OCI-LY7 (cell line): ENCODE results near the gene MACROD2. TPM values are rescaled to one million over a fixed set of nuclear protein-coding genes. Genes with fewer than 3 reads are reported as not detected.

ENCODE experiments used
- BruUV-seq: library from RNA; stranded (reverse); fragments of 400-500 nt; replicated peaks from 2 replicates; lab custom pipeline; 2021; lab: Mats Ljungman, UMichigan
- CTCF ChIA-PET: fragments of 300-600 bp; sonication (Branson Sonifier 250); formaldehyde crosslinking; loops from one replicate; lab custom pipeline; 2022; ENCODE audit warnings: antibody characterized with exemption; ENCODE audit not compliant: unreplicated experiment; lab: Charles Lee
- POLR2A ChIA-PET: fragments of 300-600 bp; sonication (Branson Sonifier 250); formaldehyde crosslinking; loops from one replicate; lab custom pipeline; 2022; ENCODE audit warnings: antibody characterized with exemption; lab: Charles Lee
- DNase-seq: peaks from one replicate; pipeline ENCODE4 v3.0.0-alpha.2; 2015; ENCODE audit warnings: low spot score
- H2AFZ ChIP-seq: fragments of 200-600 bp; sonication (generic), shearing (Covaris generic); 2 replicates; pipeline ENCODE4 v1.6.1; 2014; ENCODE audit warnings: mild to moderate bottlenecking, antibody characterized with exemption, low read length, moderate library complexity
- H3K27ac ChIP-seq: fragments of 200-600 bp; sonication (generic); 2 replicates; pipeline ENCODE4 v1.5.1; 2014; ENCODE audit warnings: mixed run types, low read depth, mild to moderate bottlenecking, moderate library complexity, low read length, inconsistent platforms; ENCODE audit not compliant: poor library complexity, severe bottlenecking
- H3K36me3 ChIP-seq: fragments of 200-600 bp; sonication (generic); 2 replicates; pipeline ENCODE4 v1.6.1; 2014; ENCODE audit warnings: mild to moderate bottlenecking, antibody characterized with exemption, low read length, moderate library complexity, mixed read lengths; ENCODE audit not compliant: insufficient read depth
- H3K4me1 ChIP-seq: fragments of 200-600 bp; sonication (generic); 2 replicates; pipeline ENCODE4 v1.5.1; 2014; ENCODE audit warnings: mild to moderate bottlenecking, low read length; ENCODE audit not compliant: insufficient read depth, poor library complexity, severe bottlenecking
- H3K4me2 ChIP-seq: fragments of 200-600 bp; sonication (generic); 2 replicates; pipeline ENCODE4 v1.6.1; 2014; ENCODE audit warnings: mild to moderate bottlenecking, low read length
- H3K4me3 ChIP-seq: fragments of 200-600 bp; sonication (generic); 2 replicates; pipeline ENCODE4 v1.5.1; 2014; ENCODE audit warnings: mild to moderate bottlenecking, low read depth, low read length; ENCODE audit not compliant: poor library complexity, severe bottlenecking
- H3K79me2 ChIP-seq: fragments of 200-600 bp; sonication (generic); 2 replicates; pipeline ENCODE4 v1.6.1; 2016; ENCODE audit warnings: low read depth, mild to moderate bottlenecking, low read length, moderate library complexity, mixed read lengths; ENCODE audit not compliant: insufficient read depth
- H3K9me2 ChIP-seq: fragments of 200-600 bp; sonication (generic); 2 replicates; pipeline ENCODE4 v1.6.1; 2016; ENCODE audit warnings: mild to moderate bottlenecking, low read length, mixed read lengths; ENCODE audit not compliant: insufficient read depth
- H3K9me3 ChIP-seq: fragments of 200-600 bp; sonication (generic); 2 replicates; pipeline ENCODE4 v1.6.1; 2014; ENCODE audit warnings: mild to moderate bottlenecking, mixed run types, low read length, mixed read lengths
- H4K20me1 ChIP-seq: fragments of 200-600 bp; sonication (generic); 2 replicates; pipeline ENCODE4 v1.6.1; 2014; ENCODE audit warnings: mild to moderate bottlenecking, antibody characterized with exemption, low read length, moderate library complexity, mixed read lengths; ENCODE audit not compliant: insufficient read depth
- CTCF ChIP-seq: fragments of 200-600 bp; sonication (generic); conservative IDR thresholded peaks from 2 replicates; pipeline ENCODE4 v1.5.1; 2014; ENCODE audit warnings: mild to moderate bottlenecking, antibody characterized with exemption, low read length, moderate library complexity, mixed read lengths
- EZH2phosphoT487 ChIP-seq: fragments of 200-600 bp; sonication (generic); IDR thresholded peaks from 2 replicates; pipeline ENCODE4 v1.6.1; 2018; ENCODE audit warnings: low read depth, borderline replicate concordance, mild to moderate bottlenecking, mixed run types, antibody characterized with exemption, low read length, moderate library complexity, mixed read lengths
- intact Hi-C: fragments of 100-400 bp; cut with micrococcal nuclease; formaldehyde crosslinking; loops from one replicate; pipeline ENCODE4 v1.10.0; 2022; ENCODE audit not compliant: unreplicated experiment
- total RNA-seq, 2 experiments: library from RNA; depleted of rRNA in 1 of 2; stranded (reverse); fragments of >200 nt in 1 of 2; shearing (Covaris generic) in 1 of 2; gene quantifications; 2 replicates each; pipeline ENCODE4 v1.2.3, GENCODE V29; 2014 to 2022

The MACROD2 gene
- total RNA-seq, 2 experiments from 2014 or later: 0.09 to 4.5 TPM

- TF ChIP-seq CTCF (no peak), EZH2phosphoT487 (no peak)
- intact Hi-C loops: no loop called here
- CTCF ChIA-PET: no interaction called here
Measured at GRCh38 chr20:15060265-15061060, 1065.1 kb downstream of the MACROD2 start.

GRCh38 chr20:15061061-15061430 is 1065.7 kb downstream of the MACROD2 start:
- H3K4me2 ChIP-seq: no peak overlapping the region
- BruUV-seq: no TSS peak
- intact Hi-C loops: no loop called here
- CTCF ChIA-PET: no interaction called here
- H3K36me3 ChIP-seq: no peaks in the 10 kb centered on the region
- no peak for TF ChIP-seq EZH2phosphoT487
- H3K79me2 ChIP-seq: no peaks in the 10 kb centered on the region
- POLR2A ChIA-PET: no interaction called here
- no peaks in the 10 kb centered on the region for H3K9me3 ChIP-seq
- no peak overlapping the region for H2AFZ ChIP-seq
- no peak overlapping the region for H3K4me3 ChIP-seq
- no peaks in the 10 kb centered on the region for H3K4me1 ChIP-seq
- no peak overlapping the region for H3K27ac ChIP-seq
- H4K20me1 ChIP-seq: no peaks in the 10 kb centered on the region
- H3K9me2 ChIP-seq: no peaks in the 10 kb centered on the region
- DNase-seq: no peak

More at GRCh38 chr20:15060265-15061060, 1065.1 kb downstream of the MACROD2 start:
- H3K79me2 ChIP-seq: no peaks in the 10 kb centered on the region
- POLR2A ChIA-PET: no interaction called here
- H3K27ac ChIP-seq: no peak overlapping the region
- no peaks in the 10 kb centered on the region for H3K9me2 ChIP-seq
- no peaks in the 10 kb centered on the region for H3K36me3 ChIP-seq
- H2AFZ ChIP-seq: no peak overlapping the region
- H3K9me3 ChIP-seq: no peaks in the 10 kb centered on the region
- H3K4me1 ChIP-seq: no peaks in the 10 kb centered on the region
- BruUV-seq: no TSS peak
- no peak for DNase-seq
- H3K4me2 ChIP-seq: no peak overlapping the region
- no peak overlapping the region for H3K4me3 ChIP-seq
- H4K20me1 ChIP-seq: no peaks in the 10 kb centered on the region

- Histone ChIP-seq H4K20me1 (no peaks in the 10 kb centered on the region), H3K9me2 (no peaks in the 10 kb centered on the region), H3K36me3 (no peaks in the 10 kb centered on the region), H3K4me3 (no peak overlapping the region), H3K9me3 (no peaks in the 10 kb centered on the region), H3K4me1 (no peaks in the 10 kb centered on the region), H3K4me2 (no peak overlapping the region), H3K79me2 (no peaks in the 10 kb centered on the region), H2AFZ (no peak overlapping the region), H3K27ac (no peak overlapping the region)
- no peak for TF ChIP-seq CTCF
- no peak for TF ChIP-seq EZH2phosphoT487
- POLR2A ChIA-PET: interaction anchor here (0.7 to 1.4 kb wide), 2 partner anchors 11 to 354 kb away, joined by 6 read pairs; no protein-coding TSS in a partner anchor
- CTCF ChIA-PET: no interaction called here
- DNase-seq: no peak
- intact Hi-C loops: no loop called here
- BruUV-seq: no TSS peak
Measured at GRCh38 chr20:15061955-15062354, 1066.6 kb downstream of the MACROD2 start.
